K562 (cell line): ENCODE results near the gene CREB5. TPM values are rescaled to one million over a fixed set of nuclear protein-coding genes. Genes with fewer than 3 reads are reported as not detected.

Source experiments
- ATAC-seq: fragments of 200-7000 bp; cut with Tn5 transposase; 3 replicates; pipeline ENCODE4 v1.9.1; 2020; ENCODE audit warnings: moderate library complexity
- BruUV-seq: library from RNA; stranded (reverse); fragments of 400-500 nt; replicated peaks from 2 replicates; lab custom pipeline; 2021; lab: Mats Ljungman, UMichigan
- CTCF ChIA-PET: fragments of 300-600 bp; formaldehyde crosslinking; extraction: SDS; loops from one replicate; lab custom pipeline; 2021; ENCODE audit warnings: low intra/inter-chr PET ratio; lab: Yijun Ruan, JAX
- POLR2A ChIA-PET: fragments of 300-600, 350-650 bp; sonication (Branson Sonifier 250); formaldehyde crosslinking; extraction: SDS; loops from one replicate; lab custom pipeline; 2021; ENCODE audit warnings: antibody characterized with exemption, inconsistent platforms; lab: Yijun Ruan, JAX
- DNase-seq, 4 experiments: peaks; one replicate each; pipeline versions ENCODE4 v3.0.0 to v3.0.0-alpha.2; 2011 to 2018; ENCODE audit warnings: low spot score in 3 of 4, mixed read lengths in 3 of 4; ENCODE audit errors: extremely low read depth in 1 of 4
- FAIRE-seq: peaks from 2 replicates; lab custom pipeline; 2011; peaks lifted over from hg19 to GRCh38; lab: Jason Lieb, UNC
- H2AFZ ChIP-seq: 2 replicates; pipeline ENCODE4 v1.6.0; 2011; ENCODE audit warnings: low read depth, low read length, control low read depth, inconsistent platforms
- H3K27ac ChIP-seq: fragments of 200-600 bp; 3 replicates; pipeline ENCODE4 v1.8.0; 2011; ENCODE audit warnings: low read depth, mild to moderate bottlenecking, control low read depth, inconsistent platforms, low read length, moderate library complexity, mixed read lengths; ENCODE audit errors: extremely low read depth
- H3K27me3 ChIP-seq, 2 experiments: fragments of 300-600 bp in 1 of 2; 2 replicates in 1 of 2; 3 replicates in 1 of 2; pipeline versions ENCODE4 v1.6.0 to v1.8.0; 2011; ENCODE audit warnings: inconsistent platforms in 2 of 2, low read length in 2 of 2, mild to moderate bottlenecking in 1 of 2, mixed read lengths in 1 of 2, moderate library complexity in 1 of 2; ENCODE audit not compliant: control insufficient read depth in 2 of 2, insufficient read depth in 2 of 2
- H3K36me3 ChIP-seq: fragments of 300-600 bp; 3 replicates; pipeline ENCODE4 v1.8.0; 2011; ENCODE audit warnings: mild to moderate bottlenecking, low read length, inconsistent platforms; ENCODE audit not compliant: control insufficient read depth, insufficient read depth
- H3K4me1 ChIP-seq, 2 experiments: fragments of 200-600 bp in 1 of 2; replicated peaks in 1 of 2; 2 replicates in 1 of 2; 3 replicates in 1 of 2; pipeline versions ENCODE4 v1.5.1 to v1.8.0; 2011; ENCODE audit warnings: inconsistent platforms in 2 of 2, low read length in 2 of 2, mild to moderate bottlenecking in 1 of 2, mixed read lengths in 1 of 2, moderate library complexity in 1 of 2; ENCODE audit not compliant: control insufficient read depth in 2 of 2, insufficient read depth in 2 of 2
- H3K4me2 ChIP-seq: 2 replicates; pipeline ENCODE4 v1.6.1; 2011; ENCODE audit warnings: low read length, control low read depth, inconsistent platforms, mixed read lengths; ENCODE audit not compliant: insufficient read depth
- H3K4me3 ChIP-seq: fragments of 200-600 bp; sonication (generic), shearing (Covaris generic); 2 replicates; pipeline ENCODE4 v1.5.1; 2016; ENCODE audit warnings: control low read depth, inconsistent platforms
- H3K79me2 ChIP-seq: fragments of 200-600 bp; 3 replicates; pipeline ENCODE4 v1.8.0; 2011; ENCODE audit warnings: low read length, inconsistent platforms; ENCODE audit not compliant: control insufficient read depth, insufficient read depth
- H3K9ac ChIP-seq, 2 experiments: 2 replicates each; pipeline versions ENCODE4 v1.6.0 to v1.6.1; 2011; ENCODE audit warnings: low read depth in 2 of 2, low read length in 2 of 2, control low read depth in 1 of 2, inconsistent platforms in 1 of 2, mild to moderate bottlenecking in 1 of 2, mixed read lengths in 1 of 2; ENCODE audit not compliant: insufficient read depth in 1 of 2
- H3K9me1 ChIP-seq: one replicate; pipeline ENCODE4 v1.6.0; 2011; ENCODE audit warnings: inconsistent platforms, mild to moderate bottlenecking, low read length, moderate library complexity; ENCODE audit not compliant: control insufficient read depth, insufficient read depth
- H3K9me3 ChIP-seq: replicated peaks from 2 replicates; pipeline ENCODE4 v1.5.1; 2011; ENCODE audit warnings: low read depth, low read length, inconsistent platforms; ENCODE audit not compliant: control insufficient read depth, insufficient read depth
- H4K20me1 ChIP-seq: replicated peaks from 2 replicates; pipeline ENCODE4 v1.6.1; 2011; ENCODE audit warnings: low read length, inconsistent platforms, mixed read lengths; ENCODE audit not compliant: control insufficient read depth, insufficient read depth
- JUNB ChIP-seq: fragments of 450-650 bp; formaldehyde crosslinking; conservative IDR thresholded peaks from 2 replicates; pipeline ENCODE4 v1.4.0; 2020; ENCODE audit warnings: mild to moderate bottlenecking
- KAT2B ChIP-seq: IDR thresholded peaks from one replicate; pipeline ENCODE4 v1.6.1; 2012; ENCODE audit warnings: low read depth, mild to moderate bottlenecking, control low read depth, inconsistent platforms, low read length, moderate library complexity
- MAX ChIP-seq: sonication (generic); formaldehyde crosslinking; IDR thresholded peaks from 2 replicates; pipeline ENCODE4 v1.9.0; 2022; ENCODE audit warnings: mild to moderate bottlenecking, missing genetic modification reagents
- MCM7 ChIP-seq, 2 experiments: fragments of 450-650 bp; IDR thresholded peaks; 2 replicates each; pipeline ENCODE4 v1.6.1; 2016 to 2018
- MEF2D ChIP-seq: conservative IDR thresholded peaks from 2 replicates; pipeline ENCODE4 v1.6.1; 2016; ENCODE audit warnings: low read depth, missing genetic modification characterization, missing compliant biosample characterization
- PTBP1 ChIP-seq: fragments of 200-400 bp; formaldehyde crosslinking; IDR thresholded peaks from 2 replicates; pipeline ENCODE4 v1.6.1; 2017; ENCODE audit warnings: low read depth, low read length
- RNF2 ChIP-seq: sonication (generic); IDR thresholded peaks from 2 replicates; pipeline ENCODE4 v1.6.1; 2016
- SOX6 ChIP-seq: fragments of 450-650 bp; IDR thresholded peaks from 2 replicates; pipeline ENCODE4 v1.6.1; 2014; ENCODE audit warnings: mild to moderate bottlenecking
- WHSC1 ChIP-seq: IDR thresholded peaks from one replicate; pipeline ENCODE4 v1.6.1; 2012; ENCODE audit warnings: low read length, control low read depth, inconsistent platforms
- ZFPM2 ChIP-seq: fragments of 250-450 bp; sonication (Bioruptor Pico); IDR thresholded peaks from 2 replicates; pipeline ENCODE4 v1.5.1; 2022; ENCODE audit warnings: mild to moderate bottlenecking
- ZNF165 ChIP-seq: fragments of 250-450 bp; sonication (Bioruptor Pico); IDR thresholded peaks from 2 replicates; pipeline ENCODE4 v1.4.0; 2020; ENCODE audit warnings: borderline replicate concordance
- ZNF217 ChIP-seq: sonication (generic); formaldehyde crosslinking; IDR thresholded peaks from 2 replicates; pipeline ENCODE4 v1.8.0; 2022; ENCODE audit warnings: mild to moderate bottlenecking, missing genetic modification reagents
- WGBS: fragments of 100-300 bp; shearing (Covaris generic); methylation state at CpG from one replicate; pipeline ENCODE4 v1.1.6; 2016; ENCODE audit warnings: low coverage, mixed read lengths; ENCODE audit not compliant: insufficient coverage; ENCODE audit errors: missing lambda C conversion rate; 5-methylcytosine and 5-hydroxymethylcytosine counted together
- in situ Hi-C: fragments of 300-500 bp; cut with MboI; formaldehyde crosslinking; loops from 4 replicates; pipeline ENCODE4 v1.15.0; 2018; ENCODE audit warnings: inconsistent platforms, mixed read lengths
- intact Hi-C: fragments of 100-400 bp; cut with micrococcal nuclease; formaldehyde crosslinking; loops from 2 replicates; pipeline ENCODE4 v1.14.2; 2022
- polyA plus RNA-seq, 8 experiments: library from polyadenylated mRNA; depleted of rRNA in 4 of 8; stranded (reverse) in 5 of 8; unstranded in 3 of 8; fragments of >200 nt; fragmentation: Nextera tagmentation in 2 of 8; fragmentation: Illumina TruSeq in 1 of 8; extraction: Ambion mirVana in 2 of 8; extraction: Trizol in 1 of 8; gene quantifications; 2 replicates each; pipeline versions ENCODE4 v1.2.1 to v1.2.3, GENCODE V29; 2011 to 2014; ENCODE audit warnings: inconsistent platforms in 1 of 8, missing spikeins in 1 of 8
- total RNA-seq, 7 experiments: library from RNA; depleted of rRNA in 6 of 7; stranded (reverse); fragments of >200 nt in 6 of 7; fragmentation: Illumina TruSeq in 2 of 7; extraction: Trizol in 2 of 7; gene quantifications; 2 replicates each; pipeline versions ENCODE4 v1.2.1 to v1.2.3, GENCODE V29; 2011 to 2021; ENCODE audit warnings: low replicate concordance in 1 of 7
- TF ChIP-seq, protein P1 (sequence below): fragments of 450-650 bp; formaldehyde crosslinking; IDR thresholded peaks from 2 replicates; pipeline ENCODE4 v1.4.0; 2022; ENCODE audit warnings: mild to moderate bottlenecking, moderate library complexity
- TF ChIP-seq, protein P2 (sequence below): sonication (generic); formaldehyde crosslinking; IDR thresholded peaks from 2 replicates; pipeline ENCODE4 v1.5.0; 2020; ENCODE audit warnings: missing genetic modification reagents
- TF ChIP-seq, protein P3 (sequence below): fragments of 250-450 bp; sonication (Bioruptor Pico); IDR thresholded peaks from 2 replicates; pipeline ENCODE4 v1.8.0; 2022; ENCODE audit warnings: moderate library complexity, mild to moderate bottlenecking, inconsistent platforms
- TF ChIP-seq, protein P4 (sequence below): fragments of 200-800 bp; sonication (Bioruptor generic); IDR thresholded peaks from 2 replicates; pipeline ENCODE4 v1.6.1; 2016; ENCODE audit warnings: missing genetic modification characterization, missing compliant biosample characterization

The CREB5 gene
- total and polyA plus RNA-seq, 9 of the 15 experiments (the other 6 are each of a cell fraction or from before 2014, with no cell fraction given) = 0.33 to 6.4 (median 1.8) TPM

GRCh38 chr7:28629216-28629842, 217.0 kb downstream of the CREB5 start:
- H3K27ac ChIP-seq = no peak overlapping the region
- in situ Hi-C loops (loop anchor here (10.0 kb wide), 1 partner anchor 235 kb away; no protein-coding TSS in a partner anchor), intact Hi-C loops (no loop called here)
- 0% methylated on average over 4 of the region's 4 CpGs for WGBS
- no peaks in the 10 kb centered on the region for H3K27me3 ChIP-seq
- no peaks in the 10 kb centered on the region for H3K4me1 ChIP-seq
- no peak for ATAC-seq
- H3K4me3 ChIP-seq = no peak overlapping the region
- no peak overlapping the region for H3K4me2 ChIP-seq
- POLR2A ChIA-PET = no interaction called here
- FAIRE-seq = no peak
- no peaks in the 10 kb centered on the region for H3K36me3 ChIP-seq
- H3K9ac ChIP-seq = no peak overlapping the region
- DNase-seq = no peak
- CTCF ChIA-PET = no interaction called here
- H3K9me1 ChIP-seq = no peaks in the 10 kb centered on the region
- H3K79me2 ChIP-seq = no peaks in the 10 kb centered on the region
- H2AFZ ChIP-seq = no peak overlapping the region
- no peaks in the 10 kb centered on the region for H3K9me3 ChIP-seq
- no TSS peak for BruUV-seq
- H4K20me1 ChIP-seq = 0 out of 2 replicates have a peak, but pooled peaks cover 4% of the 10 kb centered on the region
- no peak for TF ChIP-seq PTBP1
- TF ChIP-seq, protein P1, sequence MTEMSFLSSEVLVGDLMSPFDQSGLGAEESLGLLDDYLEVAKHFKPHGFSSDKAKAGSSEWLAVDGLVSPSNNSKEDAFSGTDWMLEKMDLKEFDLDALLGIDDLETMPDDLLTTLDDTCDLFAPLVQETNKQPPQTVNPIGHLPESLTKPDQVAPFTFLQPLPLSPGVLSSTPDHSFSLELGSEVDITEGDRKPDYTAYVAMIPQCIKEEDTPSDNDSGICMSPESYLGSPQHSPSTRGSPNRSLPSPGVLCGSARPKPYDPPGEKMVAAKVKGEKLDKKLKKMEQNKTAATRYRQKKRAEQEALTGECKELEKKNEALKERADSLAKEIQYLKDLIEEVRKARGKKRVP (CRISPR knock-in tag) = no peak
- no peak for TF ChIP-seq JUNB (CRISPR knock-in tag)
- TF ChIP-seq ZNF217 (CRISPR knock-in tag) = no peak
- TF ChIP-seq MAX (CRISPR knock-in tag) = no peak
- no peak for TF ChIP-seq WHSC1
- no peak for TF ChIP-seq ZNF165
- TF ChIP-seq ZFPM2 (CRISPR knock-in tag) = no peak
- no peak for TF ChIP-seq MEF2D (tag)
- TF ChIP-seq RNF2 = no peak
- TF ChIP-seq, protein P2, sequence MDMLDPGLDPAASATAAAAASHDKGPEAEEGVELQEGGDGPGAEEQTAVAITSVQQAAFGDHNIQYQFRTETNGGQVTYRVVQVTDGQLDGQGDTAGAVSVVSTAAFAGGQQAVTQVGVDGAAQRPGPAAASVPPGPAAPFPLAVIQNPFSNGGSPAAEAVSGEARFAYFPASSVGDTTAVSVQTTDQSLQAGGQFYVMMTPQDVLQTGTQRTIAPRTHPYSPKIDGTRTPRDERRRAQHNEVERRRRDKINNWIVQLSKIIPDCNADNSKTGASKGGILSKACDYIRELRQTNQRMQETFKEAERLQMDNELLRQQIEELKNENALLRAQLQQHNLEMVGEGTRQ (CRISPR knock-in tag) = no peak
- TF ChIP-seq KAT2B = no peak
- TF ChIP-seq, protein P3, sequence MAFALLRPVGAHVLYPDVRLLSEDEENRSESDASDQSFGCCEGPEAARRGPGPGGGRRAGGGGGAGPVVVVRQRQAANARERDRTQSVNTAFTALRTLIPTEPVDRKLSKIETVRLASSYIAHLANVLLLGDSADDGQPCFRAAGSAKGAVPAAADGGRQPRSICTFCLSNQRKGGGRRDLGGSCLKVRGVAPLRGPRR (CRISPR knock-in tag) = no peak
- TF ChIP-seq SOX6 = no peak
- TF ChIP-seq, protein P4, sequence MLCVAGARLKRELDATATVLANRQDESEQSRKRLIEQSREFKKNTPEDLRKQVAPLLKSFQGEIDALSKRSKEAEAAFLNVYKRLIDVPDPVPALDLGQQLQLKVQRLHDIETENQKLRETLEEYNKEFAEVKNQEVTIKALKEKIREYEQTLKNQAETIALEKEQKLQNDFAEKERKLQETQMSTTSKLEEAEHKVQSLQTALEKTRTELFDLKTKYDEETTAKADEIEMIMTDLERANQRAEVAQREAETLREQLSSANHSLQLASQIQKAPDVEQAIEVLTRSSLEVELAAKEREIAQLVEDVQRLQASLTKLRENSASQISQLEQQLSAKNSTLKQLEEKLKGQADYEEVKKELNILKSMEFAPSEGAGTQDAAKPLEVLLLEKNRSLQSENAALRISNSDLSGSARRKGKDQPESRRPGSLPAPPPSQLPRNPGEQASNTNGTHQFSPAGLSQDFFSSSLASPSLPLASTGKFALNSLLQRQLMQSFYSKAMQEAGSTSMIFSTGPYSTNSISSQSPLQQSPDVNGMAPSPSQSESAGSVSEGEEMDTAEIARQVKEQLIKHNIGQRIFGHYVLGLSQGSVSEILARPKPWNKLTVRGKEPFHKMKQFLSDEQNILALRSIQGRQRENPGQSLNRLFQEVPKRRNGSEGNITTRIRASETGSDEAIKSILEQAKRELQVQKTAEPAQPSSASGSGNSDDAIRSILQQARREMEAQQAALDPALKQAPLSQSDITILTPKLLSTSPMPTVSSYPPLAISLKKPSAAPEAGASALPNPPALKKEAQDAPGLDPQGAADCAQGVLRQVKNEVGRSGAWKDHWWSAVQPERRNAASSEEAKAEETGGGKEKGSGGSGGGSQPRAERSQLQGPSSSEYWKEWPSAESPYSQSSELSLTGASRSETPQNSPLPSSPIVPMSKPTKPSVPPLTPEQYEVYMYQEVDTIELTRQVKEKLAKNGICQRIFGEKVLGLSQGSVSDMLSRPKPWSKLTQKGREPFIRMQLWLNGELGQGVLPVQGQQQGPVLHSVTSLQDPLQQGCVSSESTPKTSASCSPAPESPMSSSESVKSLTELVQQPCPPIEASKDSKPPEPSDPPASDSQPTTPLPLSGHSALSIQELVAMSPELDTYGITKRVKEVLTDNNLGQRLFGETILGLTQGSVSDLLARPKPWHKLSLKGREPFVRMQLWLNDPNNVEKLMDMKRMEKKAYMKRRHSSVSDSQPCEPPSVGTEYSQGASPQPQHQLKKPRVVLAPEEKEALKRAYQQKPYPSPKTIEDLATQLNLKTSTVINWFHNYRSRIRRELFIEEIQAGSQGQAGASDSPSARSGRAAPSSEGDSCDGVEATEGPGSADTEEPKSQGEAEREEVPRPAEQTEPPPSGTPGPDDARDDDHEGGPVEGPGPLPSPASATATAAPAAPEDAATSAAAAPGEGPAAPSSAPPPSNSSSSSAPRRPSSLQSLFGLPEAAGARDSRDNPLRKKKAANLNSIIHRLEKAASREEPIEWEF (CRISPR knock-in tag) = no peak
- TF ChIP-seq MCM7 (IDR thresholded peaks at IDR 0.05) = no peak
